CD4-positive, alpha-beta T cell treated with Interleukin-21 for 1 hour (primary cell): ENCODE results near the gene CLEC16A.

ENCODE experiments used
- DNase-seq: peaks from one replicate; pipeline ENCODE4 v3.0.0-alpha.2; 2020

The CLEC16A gene

DNA sequence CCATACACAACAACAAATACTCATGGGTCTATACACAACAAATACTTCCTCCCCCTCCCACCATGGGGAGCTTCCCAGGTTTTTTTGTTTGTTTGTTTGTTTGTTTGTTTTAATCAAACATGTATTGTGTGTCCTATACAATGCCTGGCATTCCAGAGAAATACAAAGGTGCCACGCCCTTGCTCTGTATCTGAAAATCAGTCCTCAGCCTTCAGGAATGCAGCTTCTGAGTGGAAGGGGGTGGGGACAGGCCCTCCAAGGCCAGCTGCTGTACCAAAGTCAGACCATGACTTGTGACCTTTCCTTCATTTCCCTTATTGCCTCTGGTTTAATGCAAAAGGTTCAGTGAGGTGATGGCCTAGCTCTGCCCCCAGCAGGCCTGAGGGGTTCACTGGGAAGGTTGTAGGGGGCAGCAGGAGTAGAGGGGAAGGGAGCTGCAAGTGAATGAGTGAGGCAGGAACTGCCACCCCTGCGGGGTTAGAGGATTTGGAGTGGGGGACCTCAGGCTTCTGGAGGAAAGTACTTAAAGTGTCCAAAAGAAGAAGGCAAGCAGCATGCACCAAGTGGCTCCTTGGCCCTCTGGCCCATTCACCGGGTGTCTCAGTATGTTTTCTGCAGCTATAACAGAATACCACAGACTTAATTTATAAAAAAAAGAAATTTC is 105.2 kb downstream of the CLEC16A start:
- DNase-seq: no peak

DNA sequence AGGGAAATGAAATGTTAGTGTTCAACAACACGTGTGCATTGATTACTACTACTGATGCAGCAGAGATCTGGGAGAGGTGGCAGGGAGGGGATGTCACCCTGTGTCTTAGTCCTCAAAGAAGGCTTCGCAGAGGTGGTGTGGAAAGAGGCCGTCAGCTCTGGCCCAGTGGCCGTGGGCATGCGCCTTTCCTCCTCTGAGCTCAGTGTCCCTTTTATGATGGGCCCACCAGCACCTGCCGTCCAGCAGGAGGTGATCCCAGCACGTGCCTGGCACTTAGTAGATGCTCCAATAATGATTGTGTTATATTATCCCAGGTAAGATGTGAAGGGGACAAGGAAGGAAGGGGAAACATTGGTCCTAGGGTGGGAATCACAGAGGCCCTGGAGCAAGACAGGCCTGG is 106.2 kb downstream of the CLEC16A start:
- DNase-seq: no peak

DNA sequence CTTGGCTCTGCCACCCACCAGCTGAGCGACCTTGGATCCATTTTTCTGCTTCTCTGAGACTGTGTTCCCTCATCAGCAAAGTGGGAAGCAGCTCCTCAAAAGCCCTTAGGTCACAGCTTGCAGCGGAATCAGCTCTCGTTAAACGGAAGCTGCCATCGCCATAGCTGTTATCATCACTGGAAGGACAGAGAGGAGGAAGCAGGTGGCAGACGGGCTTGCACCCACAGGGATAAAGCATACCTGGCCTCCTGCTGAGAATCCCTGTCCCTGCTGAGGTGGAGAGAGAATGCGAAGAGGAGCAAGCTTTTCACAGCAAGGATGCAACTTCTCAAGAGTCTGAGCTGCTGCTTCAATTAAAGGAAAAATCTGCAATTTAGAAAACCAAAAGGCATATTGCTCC is 106.6 kb downstream of the CLEC16A start:
- no peak for DNase-seq

DNA sequence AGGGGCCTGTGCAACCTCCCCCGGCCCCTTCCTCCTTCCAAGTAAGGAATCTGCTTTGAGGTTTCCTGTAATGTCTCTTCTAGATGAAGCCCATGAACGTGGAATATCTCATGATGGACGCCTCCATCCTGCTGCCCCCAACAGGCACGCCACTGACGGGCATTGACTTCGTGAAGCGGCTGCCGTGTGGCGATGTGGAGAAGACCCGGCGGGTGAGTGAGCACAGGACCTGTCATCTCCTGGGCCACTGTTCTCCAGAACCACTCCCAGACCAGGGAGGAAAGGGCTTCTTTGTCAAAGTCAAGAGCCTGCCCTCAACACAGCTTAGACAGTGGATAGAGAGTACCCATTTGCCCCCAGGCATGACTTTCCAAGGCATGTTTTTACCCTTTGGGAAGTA is 107.1 kb downstream of the CLEC16A start:
- no peak for DNase-seq

DNA sequence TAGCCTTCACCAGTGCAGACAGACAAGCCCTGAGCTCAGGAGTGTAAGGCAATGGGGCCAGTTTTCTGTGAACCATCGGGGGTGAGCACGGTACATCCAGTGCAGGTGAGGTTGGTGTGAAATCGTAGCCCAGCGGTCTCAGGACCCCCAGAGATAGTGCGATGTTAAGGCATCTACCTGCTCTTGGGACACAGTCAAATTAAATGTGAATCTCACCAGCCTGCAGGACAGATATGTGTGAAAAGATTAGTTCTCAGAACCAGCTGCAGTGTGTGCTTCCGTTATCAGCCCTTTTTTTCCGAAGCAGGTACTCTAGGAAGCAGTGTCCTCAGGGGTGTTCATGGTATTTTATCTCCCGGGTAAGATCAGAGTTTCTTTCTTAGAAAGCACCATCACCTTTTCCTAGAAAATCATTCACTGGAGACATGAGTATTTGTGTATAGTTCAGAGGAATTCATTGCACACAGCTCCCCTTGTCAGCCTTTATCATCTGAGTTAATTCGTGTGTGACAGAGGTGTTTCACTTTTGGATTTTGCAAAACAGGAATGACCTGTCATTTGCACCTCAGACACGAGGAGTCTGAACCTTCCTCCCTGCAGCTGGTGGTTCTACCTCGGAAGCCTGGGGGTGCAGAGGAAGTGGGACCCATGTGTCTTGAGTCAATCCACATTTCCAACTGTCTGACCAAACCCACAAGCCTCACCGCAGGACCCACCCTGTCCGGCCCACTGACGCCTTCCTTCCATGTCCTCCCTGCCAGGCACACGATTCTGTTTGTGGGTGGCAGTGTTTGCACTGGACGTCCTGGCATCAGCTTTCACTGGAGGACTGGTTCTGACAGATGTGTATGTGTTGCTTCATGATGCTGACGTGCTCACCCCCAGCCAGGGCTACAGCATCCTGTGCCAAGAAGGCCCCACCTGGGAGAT is 107.8 kb downstream of the CLEC16A start:
- peak; percentile 37 for DNase-seq

DNA sequence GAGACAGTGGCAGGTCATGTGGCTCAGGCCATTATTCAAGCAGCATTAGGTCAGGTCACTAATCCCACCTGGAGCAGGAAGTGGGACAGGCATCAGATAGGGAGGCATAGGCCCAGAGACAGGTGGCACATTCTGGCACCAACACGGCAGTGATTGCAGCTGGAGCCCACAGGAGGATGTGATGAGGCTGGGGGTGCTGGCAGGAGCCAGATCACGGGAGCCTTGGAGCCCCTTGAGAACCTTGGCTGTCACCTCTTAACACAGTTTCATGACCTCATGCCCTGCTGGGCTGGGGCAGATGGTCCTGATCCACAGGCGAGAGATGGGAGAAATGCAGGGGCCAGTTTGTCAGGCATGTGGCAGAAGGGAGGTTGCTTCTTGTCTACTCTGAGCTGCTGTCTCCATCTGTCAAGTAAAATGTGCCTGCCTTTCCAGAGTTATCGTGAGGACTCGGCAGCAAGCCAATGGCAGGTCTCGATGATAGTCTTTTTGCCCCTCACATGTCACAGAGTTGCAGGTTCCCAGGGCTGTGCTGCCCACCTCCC is 109.6 kb downstream of the CLEC16A start:
- no peak for DNase-seq

DNA sequence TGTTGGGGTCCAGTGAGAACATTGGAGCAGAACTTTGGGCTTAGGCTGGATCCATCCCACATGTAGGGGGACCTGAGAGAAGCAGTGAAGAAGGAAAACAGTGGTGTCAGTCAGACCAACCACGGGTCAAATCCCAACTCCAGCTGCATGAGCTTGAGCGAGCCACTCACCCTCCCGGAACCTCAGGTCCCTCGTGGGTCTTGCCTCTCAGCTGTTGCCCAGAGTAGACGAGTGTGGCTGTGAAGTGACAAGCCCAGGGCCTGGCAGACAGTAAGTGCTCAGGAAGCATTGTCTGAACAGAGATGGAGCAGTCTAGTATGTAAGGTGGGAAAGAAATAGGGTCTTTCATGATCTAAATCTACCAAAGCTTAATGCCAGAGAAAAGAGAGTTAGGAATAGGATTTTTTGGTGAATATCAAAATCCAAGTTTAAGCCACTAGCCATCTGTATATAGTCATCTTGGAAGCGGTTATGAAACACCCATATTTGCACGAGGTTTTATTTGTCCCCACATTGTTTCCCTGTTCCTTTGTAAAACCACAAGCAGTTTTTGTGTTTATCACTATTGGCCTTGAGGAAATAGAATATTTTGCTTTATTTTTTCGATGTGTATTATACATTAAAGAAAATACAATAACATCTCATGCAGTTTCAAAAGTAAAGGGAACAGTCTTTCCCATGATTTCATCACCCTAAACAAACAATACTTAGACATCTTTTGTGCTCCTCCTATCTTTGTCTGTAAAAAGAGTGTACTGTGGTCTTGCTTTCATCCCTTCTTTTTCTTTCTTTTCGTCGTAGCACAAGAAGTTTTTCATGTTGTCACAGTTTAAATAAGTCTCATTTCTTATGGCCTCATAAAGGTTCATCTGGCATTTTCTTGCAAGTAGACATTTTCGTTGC is 112.0 kb downstream of the CLEC16A start:
- no peak for DNase-seq

DNA sequence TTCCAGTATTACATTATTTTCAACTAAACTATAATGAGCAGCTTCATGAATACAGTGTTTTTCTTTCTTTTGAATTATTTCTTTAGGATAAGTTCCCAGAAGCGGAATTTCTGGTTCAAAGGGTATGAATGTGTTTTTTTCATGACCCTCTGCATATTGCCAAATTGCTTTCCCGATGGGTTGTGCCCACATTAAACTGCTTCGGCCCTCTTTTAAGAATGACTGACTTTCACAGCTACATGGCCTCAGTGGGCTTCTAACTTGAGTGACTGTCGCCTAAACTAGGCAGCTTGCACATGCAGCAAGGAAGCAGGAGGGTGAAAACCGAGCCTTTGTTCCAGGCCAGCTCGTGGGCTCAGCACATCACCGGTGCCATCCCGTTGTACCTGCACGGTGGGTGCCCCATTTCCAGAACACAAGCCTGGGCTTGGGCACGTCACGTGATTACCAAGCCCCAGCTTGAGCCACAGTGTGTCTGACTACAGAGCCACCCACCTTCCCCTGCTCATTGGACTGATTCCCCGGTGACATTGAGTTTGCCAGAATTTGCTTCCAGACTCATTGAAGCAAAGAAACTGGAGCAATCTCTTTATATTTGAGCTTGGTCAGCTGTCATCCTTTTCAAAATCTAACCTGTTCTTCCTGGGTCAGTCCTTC is 112.8 kb downstream of the CLEC16A start:
- no peak for DNase-seq

DNA sequence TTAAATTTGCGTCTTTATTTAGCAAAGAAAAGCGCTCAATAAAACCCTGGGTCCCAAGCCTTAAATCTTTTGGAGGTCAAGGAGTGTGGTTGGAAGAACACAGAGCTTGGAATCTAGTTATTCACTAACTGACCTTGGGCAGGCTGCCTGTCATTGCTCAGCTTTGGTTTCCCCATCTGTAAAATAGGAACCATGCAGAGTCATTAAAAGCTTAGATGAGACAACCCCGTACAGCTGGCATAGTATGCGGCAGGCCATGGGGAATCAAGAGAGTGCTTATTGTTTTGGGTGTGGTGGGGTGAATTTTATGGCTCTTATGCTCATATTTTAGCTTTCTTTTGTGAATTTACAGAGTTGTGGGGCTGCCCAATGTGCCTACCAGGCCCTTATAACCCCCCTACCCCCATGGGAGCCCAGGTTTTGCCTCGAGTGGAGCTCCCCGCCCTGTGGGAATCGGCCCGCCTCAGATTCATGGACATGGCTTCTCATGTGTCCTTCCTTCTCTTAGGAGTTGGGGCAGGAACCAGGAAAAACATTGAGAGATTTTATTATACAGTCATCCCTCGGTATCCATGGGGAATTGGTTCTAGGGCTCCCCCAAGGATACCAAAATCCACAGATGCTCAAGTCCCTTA is 113.5 kb downstream of the CLEC16A start:
- DNase-seq: no peak

DNA sequence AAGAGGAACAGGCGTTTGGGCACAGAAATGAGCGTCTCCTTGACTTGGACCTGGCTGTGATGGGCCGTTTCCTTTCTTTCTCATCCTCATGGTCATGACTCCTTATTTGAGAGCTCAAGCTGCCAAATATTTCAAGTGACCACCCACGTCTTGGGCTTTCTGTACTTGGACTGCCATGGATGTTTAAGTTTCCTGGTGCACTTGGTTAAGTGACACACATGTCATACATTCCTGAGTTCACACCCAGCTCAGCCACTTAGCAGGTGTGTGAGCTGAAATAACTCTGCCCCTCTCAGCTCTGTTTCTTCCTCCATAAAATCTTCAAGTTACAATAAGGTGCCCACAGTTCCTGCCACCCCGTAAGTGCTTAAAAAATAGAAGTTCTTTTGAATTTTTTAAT is 114.5 kb downstream of the CLEC16A start:
- no peak for DNase-seq

DNA sequence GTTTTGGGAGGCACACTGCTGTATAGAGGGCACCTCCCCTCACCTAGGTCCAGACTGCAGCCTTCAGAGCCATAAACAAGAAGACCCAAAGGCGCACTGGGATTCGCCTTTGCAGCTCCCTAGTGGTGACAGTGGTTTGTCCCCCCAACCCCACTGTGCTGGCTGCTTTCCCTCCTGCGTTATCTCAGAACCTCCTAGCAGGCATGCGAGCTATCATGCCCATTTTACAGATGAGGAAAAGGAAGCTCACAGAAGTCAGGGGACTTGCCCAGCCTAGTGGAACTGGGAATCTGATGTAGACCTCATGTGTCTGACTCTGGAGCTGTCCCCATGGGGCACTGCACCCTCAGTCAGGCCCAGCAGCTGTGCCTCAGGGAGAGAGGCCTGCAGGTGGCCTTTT is 115.2 kb downstream of the CLEC16A start:
- no peak for DNase-seq

DNA sequence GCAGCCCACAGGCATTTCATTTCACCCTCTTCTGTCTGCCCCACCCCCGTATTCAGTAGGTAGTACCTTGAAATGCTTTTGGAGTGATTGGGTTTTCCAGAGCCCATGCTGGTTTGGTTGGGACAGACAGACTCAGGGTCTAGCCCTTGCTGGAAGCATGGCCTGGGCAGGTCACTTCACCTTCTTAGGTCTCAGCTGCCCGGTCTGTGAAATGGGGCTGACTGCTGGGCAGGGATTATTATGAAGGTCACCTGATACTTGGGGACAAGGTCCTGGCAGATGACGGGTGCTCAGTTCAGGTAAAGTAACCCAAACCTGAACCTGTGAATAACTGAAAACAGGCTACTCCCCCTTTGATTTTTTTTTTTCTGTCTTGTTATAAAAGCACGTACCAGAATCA is 116.0 kb downstream of the CLEC16A start:
- no peak for DNase-seq

DNA sequence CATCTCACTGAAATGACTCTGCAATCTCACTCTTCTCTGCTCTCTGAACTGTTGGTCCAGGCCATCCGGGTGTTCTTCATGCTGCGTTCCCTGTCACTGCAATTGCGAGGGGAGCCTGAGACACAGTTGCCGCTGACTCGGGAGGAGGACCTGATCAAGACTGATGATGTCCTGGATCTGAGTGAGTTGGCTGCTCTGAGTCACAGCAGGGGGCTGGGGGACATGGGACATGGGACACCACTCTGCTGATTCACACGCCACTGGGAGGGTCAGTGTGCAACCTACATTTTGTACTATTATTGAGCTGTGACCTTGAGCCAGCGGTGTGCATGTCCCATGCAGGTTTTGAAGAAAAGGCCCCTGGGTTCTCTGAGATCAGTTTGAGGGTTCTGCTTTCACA is 116.5 kb downstream of the CLEC16A start:
- no peak for DNase-seq

DNA sequence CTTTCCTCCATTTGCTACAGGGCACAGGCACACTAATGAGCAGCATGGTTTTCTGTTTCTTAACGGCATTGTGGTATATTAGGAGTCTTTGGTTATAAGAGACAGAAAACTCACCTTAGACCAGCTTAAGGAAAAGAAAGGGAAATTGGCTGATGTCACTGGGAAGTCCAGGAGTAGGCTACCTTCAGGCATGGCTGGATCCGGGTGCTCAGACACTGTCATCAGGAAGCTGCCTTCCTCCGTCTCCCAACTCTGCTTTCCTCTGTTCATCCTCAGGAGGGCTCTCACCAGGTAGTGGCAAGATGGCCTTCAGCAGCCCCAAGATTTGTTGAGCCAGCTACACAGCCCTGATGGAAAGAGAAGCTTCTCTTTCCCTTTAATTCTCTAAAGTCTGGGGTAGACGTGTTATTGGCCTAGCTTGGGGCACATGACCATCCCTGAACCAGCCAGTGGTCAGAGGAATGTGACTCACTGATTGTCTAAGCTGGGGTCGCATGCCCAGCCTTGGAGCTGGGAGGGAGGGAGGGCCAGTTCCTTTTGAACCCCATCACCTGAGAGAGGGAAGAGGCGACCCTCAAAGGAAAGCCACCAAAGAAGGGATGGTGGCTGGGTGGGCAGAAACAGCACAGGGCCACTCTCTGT is 117.4 kb downstream of the CLEC16A start:
- DNase-seq: no peak

DNA sequence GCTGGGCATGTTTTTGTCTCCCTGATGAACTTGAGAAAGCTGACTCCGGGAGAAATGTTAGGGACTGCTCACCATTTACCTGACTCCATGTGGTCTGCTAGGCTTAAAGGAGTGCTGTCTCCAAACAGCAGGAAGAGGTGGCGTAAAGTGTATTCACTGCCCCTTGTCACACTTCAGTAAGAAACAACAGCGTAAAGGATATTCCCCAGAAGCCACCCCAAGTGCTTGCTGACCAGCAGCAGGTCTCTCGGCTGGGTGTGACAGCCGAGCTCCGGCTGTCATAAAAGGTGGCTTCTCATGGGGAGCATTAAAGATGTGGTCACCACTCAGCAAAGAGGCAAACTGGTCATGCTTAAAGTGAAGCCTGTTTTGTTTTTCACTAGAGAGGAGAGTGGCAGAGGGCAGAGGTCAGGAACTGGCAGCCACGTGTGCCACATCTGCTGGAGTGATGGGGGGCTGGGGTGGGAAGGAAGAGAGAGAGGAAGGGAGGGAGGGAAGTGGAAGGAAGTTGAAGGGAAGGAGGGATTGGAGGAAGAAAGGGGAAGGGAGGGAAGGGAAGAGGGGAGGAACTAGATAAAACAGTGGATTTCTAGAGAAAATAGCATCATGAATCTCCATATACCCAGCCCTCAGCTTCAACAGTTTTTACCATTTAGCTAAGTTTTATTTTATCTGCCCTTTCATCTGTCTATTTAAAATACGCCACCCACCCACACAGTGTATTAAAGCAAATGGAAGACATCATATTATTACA is 119.3 kb downstream of the CLEC16A start:
- DNase-seq: no peak

DNA sequence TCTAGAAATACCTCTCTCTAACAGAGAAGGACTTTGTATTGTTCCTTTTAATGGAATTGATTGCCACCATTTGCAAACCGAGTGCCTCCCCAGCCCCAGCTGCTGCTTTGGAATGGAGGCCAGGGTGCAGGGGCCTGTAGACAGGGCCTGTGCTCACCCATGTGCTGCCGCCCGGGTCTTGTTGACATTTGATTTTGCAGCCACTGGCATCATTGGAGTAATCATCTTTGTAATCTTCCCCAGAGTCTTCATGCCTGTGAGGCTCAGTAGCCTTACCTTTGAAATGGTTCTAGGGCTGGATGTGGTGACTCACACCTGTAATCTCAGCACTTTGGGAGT is 119.8 kb downstream of the CLEC16A start:
- no peak for DNase-seq

DNA sequence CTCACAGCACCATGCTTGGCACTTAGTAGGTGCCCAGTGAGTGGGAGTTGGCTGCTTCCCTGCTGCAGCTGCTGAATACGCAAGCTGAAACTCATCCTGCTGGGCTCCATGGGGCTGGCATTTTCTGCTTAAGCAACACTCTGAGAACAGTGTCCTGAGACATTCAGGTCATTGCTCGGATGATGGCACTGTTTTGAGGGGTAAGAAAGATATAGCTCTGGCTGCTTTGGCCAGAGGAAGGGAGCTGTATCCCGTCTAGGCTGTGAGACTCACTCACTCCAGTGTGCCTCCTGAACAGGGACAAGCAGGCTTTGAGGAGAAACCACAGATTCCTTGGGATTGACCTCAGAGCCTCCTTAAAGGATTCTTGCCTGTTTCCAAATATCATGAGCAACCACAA is 120.5 kb downstream of the CLEC16A start:
- no peak for DNase-seq

DNA sequence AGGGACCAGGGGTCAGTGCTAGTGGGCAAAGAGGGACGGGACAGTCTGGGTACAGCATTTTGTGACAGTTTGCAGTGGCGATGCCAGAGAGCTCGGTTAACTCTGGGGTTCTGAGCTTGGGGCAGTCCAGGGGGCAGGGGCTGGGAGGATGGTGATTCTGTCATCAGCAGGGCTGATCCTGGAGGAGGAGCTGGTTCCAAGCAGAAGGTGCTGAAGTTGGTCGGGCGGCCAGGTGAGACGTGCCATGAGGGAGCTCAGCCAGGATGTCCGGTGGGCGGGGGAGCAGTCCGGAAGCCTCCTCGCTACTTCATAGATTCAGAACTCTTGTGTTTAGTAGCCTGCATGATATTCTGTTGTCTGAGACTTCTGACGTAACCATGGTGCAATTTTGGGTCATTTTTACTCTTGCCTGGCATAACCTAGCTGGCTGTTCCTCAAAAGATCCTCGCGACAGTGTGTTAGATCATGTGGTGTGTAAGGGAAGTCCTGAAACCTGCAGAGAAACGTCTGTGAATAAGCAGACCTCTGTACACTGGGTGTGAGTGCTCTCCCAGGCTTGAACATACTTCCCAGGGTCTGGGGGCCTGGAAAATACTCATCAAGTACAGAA is 122.0 kb downstream of the CLEC16A start:
- no peak for DNase-seq

DNA sequence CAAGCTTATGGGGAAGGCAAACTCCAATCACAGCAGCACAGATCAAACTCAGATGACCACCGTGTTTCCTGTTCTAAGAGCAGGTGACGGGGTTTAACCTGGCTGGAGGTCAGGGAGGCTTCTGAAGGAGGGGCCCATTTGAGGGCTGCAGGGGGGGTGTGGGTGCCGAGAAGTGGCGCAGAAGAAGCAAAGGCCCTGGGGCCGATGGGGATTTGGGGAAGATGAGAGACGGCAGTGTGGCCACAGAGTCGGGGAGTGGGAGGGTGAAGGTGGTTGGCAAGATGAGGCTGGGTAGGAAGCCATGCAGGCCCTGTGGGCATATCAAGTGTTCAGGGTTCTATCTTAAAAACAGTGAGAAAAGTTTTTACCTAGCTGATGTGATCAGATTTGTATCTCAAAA is 122.9 kb downstream of the CLEC16A start:
- no peak for DNase-seq

DNA sequence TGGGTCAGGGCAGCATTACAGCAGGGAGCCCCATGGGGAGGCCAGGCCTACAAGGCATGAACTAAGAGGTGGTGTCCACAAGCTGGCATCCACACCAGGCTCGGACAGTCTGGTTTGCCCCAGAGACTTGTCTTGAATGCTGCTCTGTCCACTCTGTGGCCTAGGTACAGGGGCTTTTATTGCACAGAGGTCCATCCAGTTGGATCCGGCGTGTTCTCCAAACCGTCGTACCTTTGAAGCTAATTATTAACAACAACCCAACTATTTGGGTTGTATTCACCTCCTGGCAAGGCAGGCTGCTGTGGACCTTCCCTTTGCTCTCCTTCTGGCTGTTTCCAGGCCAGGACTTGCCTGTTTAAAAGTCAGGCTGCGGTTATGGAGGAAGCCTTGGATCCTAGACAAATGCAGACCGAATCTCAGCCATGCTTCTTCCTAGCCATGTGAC is 123.4 kb downstream of the CLEC16A start:
- no peak for DNase-seq
